ENCODE measurements around the gene C17orf100.

The C17orf100 gene

DNA sequence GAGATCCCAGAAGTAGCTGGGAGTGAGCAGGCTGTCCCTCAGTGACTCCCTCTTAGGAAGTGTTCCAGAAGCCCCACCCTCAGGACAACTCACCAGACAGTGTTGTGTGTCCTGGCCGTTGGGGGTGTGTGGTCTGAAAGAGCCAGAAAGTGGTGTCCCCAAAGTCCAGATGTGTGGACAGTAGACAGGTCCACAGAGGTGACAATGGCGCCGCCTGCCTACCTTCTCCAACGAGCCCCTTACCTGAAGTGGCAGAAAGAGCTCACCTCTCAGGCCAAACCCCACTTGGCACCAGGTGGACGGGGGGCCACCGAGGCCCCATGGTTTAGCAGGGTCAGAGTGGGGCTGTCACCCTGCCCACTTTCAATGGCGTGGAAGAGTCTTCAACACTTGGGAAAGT lies 19.9 kb downstream of the C17orf100 start:
- Histone ChIP-seq H3K9me2 (replicated peaks; ENCODE audit: insufficient read depth, low read length) (no peaks in the 10 kb centered on the region), H3K4me3 (ENCODE audit: insufficient read depth, low read length, poor library complexity, severe bottlenecking) (no peak overlapping the region), H3K79me2 (ENCODE audit: insufficient read depth, low read length) (no peaks in the 10 kb centered on the region), H3K4me2 (ENCODE audit: low read depth, low read length, poor library complexity, severe bottlenecking) (no peak overlapping the region), H3K9ac (ENCODE audit: low read length) (no peak overlapping the region), H3K9me3 (ENCODE audit: insufficient read depth, low read length) (no peaks in the 10 kb centered on the region), H2AFZ (ENCODE audit: low read depth, low read length, severe bottlenecking) (no peak overlapping the region), H3K27me3 (ENCODE audit: low read length) (no peaks in the 10 kb centered on the region), H3F3A (ENCODE audit: insufficient read depth) (no peaks in the 10 kb centered on the region), H3K36me3 (ENCODE audit: low read length) (no peaks in the 10 kb centered on the region), H3K27ac (ENCODE audit: low read depth, low read length) (no peak overlapping the region), H4K20me1 (ENCODE audit: low read depth, low read length) (no peaks in the 10 kb centered on the region)
- TF ChIP-seq CTCF (IDR thresholded peaks at IDR 0.05; ENCODE audit: insufficient read depth, low read length, poor library complexity, severe bottlenecking) (no peak), EZH2phosphoT487 (conservative IDR thresholded peaks at IDR 0.05; ENCODE audit: low read length) (no peak)

DNA sequence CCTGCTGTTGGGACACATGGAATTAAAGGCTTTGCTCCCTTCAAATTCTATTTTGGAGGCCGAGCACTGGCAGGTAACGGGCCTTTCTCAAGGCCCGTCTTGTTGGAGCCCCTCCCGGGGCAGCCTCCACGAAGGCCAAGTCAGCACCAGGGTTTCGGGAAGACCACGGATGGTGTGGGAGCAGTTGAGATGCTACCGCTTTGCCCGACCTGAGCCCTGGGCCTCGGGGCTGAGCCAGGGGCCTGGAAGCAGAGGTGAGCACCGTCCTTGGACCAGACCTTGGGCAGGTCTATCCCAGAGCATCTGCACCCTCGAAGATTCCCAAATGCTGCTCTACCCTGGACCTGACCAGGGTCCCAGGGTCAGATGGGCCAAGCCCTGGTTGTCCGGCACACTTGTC lies 23.0 kb downstream of the C17orf100 start:
- Histone ChIP-seq H3K4me2 (ENCODE audit: low read depth, low read length, poor library complexity, severe bottlenecking) (no peak overlapping the region), H3K9ac (ENCODE audit: low read length) (no peak overlapping the region), H3K9me2 (replicated peaks; ENCODE audit: insufficient read depth, low read length) (no peaks in the 10 kb centered on the region), H3K4me3 (ENCODE audit: insufficient read depth, low read length, poor library complexity, severe bottlenecking) (no peak overlapping the region), H3K9me3 (ENCODE audit: insufficient read depth, low read length) (no peaks in the 10 kb centered on the region), H3K27me3 (ENCODE audit: low read length) (no peaks in the 10 kb centered on the region), H3K36me3 (ENCODE audit: low read length) (no peaks in the 10 kb centered on the region), H3K27ac (ENCODE audit: low read depth, low read length) (no peak overlapping the region), H3K79me2 (ENCODE audit: insufficient read depth, low read length) (no peaks in the 10 kb centered on the region), H4K20me1 (ENCODE audit: low read depth, low read length) (no peaks in the 10 kb centered on the region), H3F3A (ENCODE audit: insufficient read depth) (no peaks in the 10 kb centered on the region), H2AFZ (ENCODE audit: low read depth, low read length, severe bottlenecking) (no peak overlapping the region)
- TF ChIP-seq CTCF (IDR thresholded peaks at IDR 0.05; ENCODE audit: insufficient read depth, low read length, poor library complexity, severe bottlenecking), result no peak
- no peak for TF ChIP-seq EZH2phosphoT487 (conservative IDR thresholded peaks at IDR 0.05; ENCODE audit: low read length)

DNA sequence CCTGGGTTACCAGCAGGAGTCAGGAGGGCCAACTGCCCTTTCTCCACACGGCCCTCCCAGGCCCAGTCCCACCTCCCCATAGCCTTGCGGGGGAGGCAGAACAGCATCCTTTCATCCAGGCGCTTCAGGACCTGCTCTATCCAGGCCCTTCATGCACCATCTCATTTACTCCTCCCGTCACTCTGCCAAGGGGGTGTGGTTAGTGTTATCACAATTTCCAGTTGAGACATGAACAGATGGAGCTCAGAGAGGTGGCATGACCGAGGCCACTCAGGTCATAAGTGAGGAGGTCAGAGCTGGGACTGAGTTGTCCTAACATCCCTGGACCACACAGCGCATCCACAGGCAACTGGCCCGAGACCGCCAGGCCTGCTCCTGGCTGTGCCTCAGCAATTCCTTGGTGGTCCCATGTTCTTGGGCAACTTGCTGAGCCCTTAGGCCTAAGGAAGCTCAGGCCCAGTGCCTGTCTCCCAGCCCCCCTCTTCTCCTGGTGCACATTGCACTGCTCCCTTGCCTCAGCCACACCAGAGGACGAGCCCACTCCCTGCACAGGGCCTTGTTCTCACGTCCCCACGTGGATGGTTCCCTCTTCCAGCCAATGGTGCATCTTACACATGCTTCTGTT lies 23.8 kb downstream of the C17orf100 start:
- Histone ChIP-seq H3F3A (ENCODE audit: insufficient read depth) (no peaks in the 10 kb centered on the region), H3K4me3 (ENCODE audit: insufficient read depth, low read length, poor library complexity, severe bottlenecking) (no peak overlapping the region), H2AFZ (ENCODE audit: low read depth, low read length, severe bottlenecking) (no peak overlapping the region), H3K9me2 (replicated peaks; ENCODE audit: insufficient read depth, low read length) (no peaks in the 10 kb centered on the region), H3K27me3 (ENCODE audit: low read length) (no peaks in the 10 kb centered on the region), H3K9ac (ENCODE audit: low read length) (no peak overlapping the region), H3K9me3 (ENCODE audit: insufficient read depth, low read length) (no peaks in the 10 kb centered on the region), H3K36me3 (ENCODE audit: low read length) (no peaks in the 10 kb centered on the region), H3K79me2 (ENCODE audit: insufficient read depth, low read length) (no peaks in the 10 kb centered on the region), H3K4me2 (ENCODE audit: low read depth, low read length, poor library complexity, severe bottlenecking) (no peak overlapping the region), H3K27ac (ENCODE audit: low read depth, low read length) (no peak overlapping the region), H4K20me1 (ENCODE audit: low read depth, low read length) (no peaks in the 10 kb centered on the region)
- no peak for TF ChIP-seq CTCF (IDR thresholded peaks at IDR 0.05; ENCODE audit: insufficient read depth, low read length, poor library complexity, severe bottlenecking)
- TF ChIP-seq EZH2phosphoT487 (conservative IDR thresholded peaks at IDR 0.05; ENCODE audit: low read length), result no peak
